Neural progenitor cell (in vitro differentiated cells): ENCODE results near the gene NF1. TPM values are rescaled to one million over a fixed set of nuclear protein-coding genes. Genes with fewer than 3 reads are reported as not detected.

Experiments
- DNase-seq: peaks from one replicate; pipeline ENCODE4 v3.0.0-alpha.2; 2016; ENCODE audit warnings: low spot score
- H2AFZ ChIP-seq: fragments of 200-600 bp; sonication (generic); replicated peaks from 2 replicates; pipeline ENCODE4 v1.6.1; 2016; ENCODE audit warnings: antibody characterized with exemption
- H3F3A ChIP-seq: fragments of 200-600 bp; sonication (generic); 2 replicates; pipeline ENCODE4 v1.6.1; 2016; ENCODE audit warnings: antibody characterized with exemption, low read depth
- H3K27ac ChIP-seq: fragments of 200-600 bp; sonication (generic); 2 replicates; pipeline ENCODE4 v1.5.1; 2016; ENCODE audit warnings: mild to moderate bottlenecking
- H3K27me3 ChIP-seq: fragments of 200-600 bp; sonication (generic); 2 replicates; pipeline ENCODE4 v1.6.1; 2016; ENCODE audit warnings: mild to moderate bottlenecking, moderate library complexity
- H3K36me3 ChIP-seq: fragments of 200-600 bp; sonication (generic); 2 replicates; pipeline ENCODE4 v1.5.1; 2016
- H3K4me1 ChIP-seq: fragments of 200-600 bp; sonication (generic); 2 replicates; pipeline ENCODE4 v1.6.1; 2016; ENCODE audit warnings: mixed run types
- H3K4me2 ChIP-seq: fragments of 200-600 bp; sonication (generic); 2 replicates; pipeline ENCODE4 v1.6.1; 2016
- H3K4me3 ChIP-seq: fragments of 200-600 bp; sonication (generic); 2 replicates; pipeline ENCODE4 v1.5.1; 2016
- H3K79me2 ChIP-seq: fragments of 200-600 bp; sonication (generic); 2 replicates; pipeline ENCODE4 v1.6.1; 2016; ENCODE audit warnings: low read depth
- H3K9ac ChIP-seq: fragments of 200-600 bp; sonication (generic); 2 replicates; pipeline ENCODE4 v1.6.1; 2016
- H3K9me3 ChIP-seq: fragments of 200-600 bp; sonication (generic); 2 replicates; pipeline ENCODE4 v1.5.1; 2016; ENCODE audit warnings: low read depth
- H4K20me1 ChIP-seq: fragments of 200-600 bp; sonication (generic); 2 replicates; pipeline ENCODE4 v1.6.1; 2016; ENCODE audit warnings: low read depth
- H3K27ac Mint-ChIP-seq: 3 replicates; pipeline ENCODE4 v1.8.0; 2021; ENCODE audit warnings: mixed read lengths
- H3K27me3 Mint-ChIP-seq: 2 replicates; pipeline ENCODE4 v1.8.0; 2022; ENCODE audit warnings: low read depth, mild to moderate bottlenecking, inconsistent platforms, moderate library complexity, mixed read lengths; ENCODE audit not compliant: insufficient read depth
- H3K36me3 Mint-ChIP-seq: 3 replicates; pipeline ENCODE4 v1.8.0; 2021; ENCODE audit warnings: mixed read lengths
- H3K4me1 Mint-ChIP-seq: 3 replicates; pipeline ENCODE4 v1.8.0; 2021; ENCODE audit warnings: mixed read lengths
- H3K4me3 Mint-ChIP-seq: 3 replicates; pipeline ENCODE4 v1.8.0; 2021; ENCODE audit warnings: mild to moderate bottlenecking, moderate library complexity, mixed read lengths
- H3K9me3 Mint-ChIP-seq: 3 replicates; pipeline ENCODE4 v1.8.0; 2020; ENCODE audit warnings: mixed read lengths
- EZH2 ChIP-seq: fragments of 200-600 bp; sonication (generic); IDR thresholded peaks from 2 replicates; pipeline ENCODE4 v1.6.1; 2017; ENCODE audit warnings: antibody characterized with exemption, mild to moderate bottlenecking, moderate library complexity
- EZH2phosphoT487 ChIP-seq: fragments of 200-600 bp; sonication (generic); IDR thresholded peaks from 2 replicates; pipeline ENCODE4 v1.6.1; 2017; ENCODE audit warnings: antibody characterized with exemption
- total RNA-seq: library from RNA; depleted of rRNA; stranded (reverse); fragments of >200 nt; gene quantifications from 2 replicates; pipeline ENCODE4 v1.2.3, GENCODE V29; 2015; ENCODE audit warnings: low replicate concordance
- TF ChIP-seq, protein P1 (sequence below): fragments of 200-600 bp; sonication (generic); IDR thresholded peaks from 2 replicates; pipeline ENCODE4 v1.5.1; 2017; ENCODE audit warnings: antibody characterized with exemption, mild to moderate bottlenecking

Gene NF1
- total RNA-seq, 1 donor from 2014 or later = 54.8 TPM

GRCh38 chr17:31058976-31059375, 35.8 kb upstream of the NF1 start:
- H2AFZ ChIP-seq = peak overlapping the region; percentile 63
- H3K9me3 Mint-ChIP-seq = no peaks in the 10 kb centered on the region
- H3K36me3 ChIP-seq = no peaks in the 10 kb centered on the region
- peaks cover 7% of the 10 kb centered on the region for H3K4me1 Mint-ChIP-seq
- no peak overlapping the region for H3K27ac Mint-ChIP-seq
- TF ChIP-seq EZH2phosphoT487 = no peak
- TF ChIP-seq EZH2 = no peak
- TF ChIP-seq, protein P1, sequence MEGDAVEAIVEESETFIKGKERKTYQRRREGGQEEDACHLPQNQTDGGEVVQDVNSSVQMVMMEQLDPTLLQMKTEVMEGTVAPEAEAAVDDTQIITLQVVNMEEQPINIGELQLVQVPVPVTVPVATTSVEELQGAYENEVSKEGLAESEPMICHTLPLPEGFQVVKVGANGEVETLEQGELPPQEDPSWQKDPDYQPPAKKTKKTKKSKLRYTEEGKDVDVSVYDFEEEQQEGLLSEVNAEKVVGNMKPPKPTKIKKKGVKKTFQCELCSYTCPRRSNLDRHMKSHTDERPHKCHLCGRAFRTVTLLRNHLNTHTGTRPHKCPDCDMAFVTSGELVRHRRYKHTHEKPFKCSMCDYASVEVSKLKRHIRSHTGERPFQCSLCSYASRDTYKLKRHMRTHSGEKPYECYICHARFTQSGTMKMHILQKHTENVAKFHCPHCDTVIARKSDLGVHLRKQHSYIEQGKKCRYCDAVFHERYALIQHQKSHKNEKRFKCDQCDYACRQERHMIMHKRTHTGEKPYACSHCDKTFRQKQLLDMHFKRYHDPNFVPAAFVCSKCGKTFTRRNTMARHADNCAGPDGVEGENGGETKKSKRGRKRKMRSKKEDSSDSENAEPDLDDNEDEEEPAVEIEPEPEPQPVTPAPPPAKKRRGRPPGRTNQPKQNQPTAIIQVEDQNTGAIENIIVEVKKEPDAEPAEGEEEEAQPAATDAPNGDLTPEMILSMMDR = no peak
- H3K4me1 ChIP-seq = peaks cover 6% of the 10 kb centered on the region
- no peaks in the 10 kb centered on the region for H3K27me3 ChIP-seq
- peaks cover 9% of the 10 kb centered on the region for H3K27me3 Mint-ChIP-seq
- no peaks in the 10 kb centered on the region for H3K36me3 Mint-ChIP-seq
- H4K20me1 ChIP-seq = no peaks in the 10 kb centered on the region
- DNase-seq = no peak
- H3K27ac ChIP-seq = no peak overlapping the region
- H3F3A ChIP-seq = no peaks in the 10 kb centered on the region
- H3K9ac ChIP-seq = no peak overlapping the region
- H3K4me3 Mint-ChIP-seq = no peak overlapping the region
- no peak overlapping the region for H3K4me2 ChIP-seq
- no peaks in the 10 kb centered on the region for H3K79me2 ChIP-seq
- H3K9me3 ChIP-seq = no peaks in the 10 kb centered on the region
- H3K4me3 ChIP-seq = no peak overlapping the region

DNA sequence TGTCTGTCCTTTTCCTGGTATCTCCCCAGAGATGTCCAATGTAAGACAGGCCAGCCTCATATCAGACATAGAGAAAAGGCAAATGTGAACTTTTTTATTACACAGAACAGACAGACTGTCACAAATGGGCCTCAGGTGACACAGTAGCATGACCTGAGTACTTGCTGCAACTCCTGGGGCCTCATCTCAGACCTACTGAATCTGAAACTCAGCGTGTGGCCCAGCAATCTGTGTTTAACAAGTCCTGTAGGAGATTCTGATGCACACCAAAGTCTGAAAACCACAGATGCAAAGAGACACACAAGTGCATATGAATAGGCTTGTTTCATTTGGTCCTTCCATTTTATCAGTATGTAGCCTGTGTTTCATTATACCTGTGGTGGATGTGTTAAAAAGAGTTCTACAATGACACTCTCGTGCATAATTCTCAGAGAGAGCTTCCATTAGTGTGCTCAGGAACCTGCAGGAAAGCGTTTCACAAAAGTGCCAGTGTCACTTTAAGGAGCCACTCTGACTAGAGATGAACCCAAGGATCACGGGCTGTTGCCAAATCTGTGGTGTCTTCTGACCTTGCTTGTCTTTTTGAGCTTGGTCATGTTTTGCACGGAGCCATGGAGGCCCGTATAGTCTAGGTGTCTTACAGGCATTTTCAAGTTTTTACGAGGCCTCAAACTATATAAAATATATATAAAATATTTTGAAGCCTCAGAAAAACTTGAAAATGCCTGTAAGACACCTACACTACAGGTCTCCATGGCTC, 33.8 kb upstream of the NF1 start:
- no peak for DNase-seq
- Histone ChIP-seq H3K27me3 (no peaks in the 10 kb centered on the region), H3K9ac (no peak overlapping the region), H3K79me2 (no peaks in the 10 kb centered on the region), H4K20me1 (no peaks in the 10 kb centered on the region), H3K36me3 (no peaks in the 10 kb centered on the region), H3K4me2 (no peak overlapping the region), H3K4me3 (no peak overlapping the region), H2AFZ (peak overlapping the region; percentile 83), H3K4me1 (peaks cover 6% of the 10 kb centered on the region), H3F3A (no peaks in the 10 kb centered on the region), H3K27ac (no peak overlapping the region), H3K9me3 (no peaks in the 10 kb centered on the region)
- peak overlapping the region; percentile 68 for H3K27ac Mint-ChIP-seq
- H3K27me3 Mint-ChIP-seq = peaks cover 6% of the 10 kb centered on the region
- H3K4me3 Mint-ChIP-seq = no peak overlapping the region
- H3K36me3 Mint-ChIP-seq = no peaks in the 10 kb centered on the region
- no peaks in the 10 kb centered on the region for H3K9me3 Mint-ChIP-seq
- TF ChIP-seq EZH2phosphoT487 (no peak), EZH2 (no peak)
- TF ChIP-seq, protein P1 = no peak
- H3K4me1 Mint-ChIP-seq = peaks cover 7% of the 10 kb centered on the region

DNA sequence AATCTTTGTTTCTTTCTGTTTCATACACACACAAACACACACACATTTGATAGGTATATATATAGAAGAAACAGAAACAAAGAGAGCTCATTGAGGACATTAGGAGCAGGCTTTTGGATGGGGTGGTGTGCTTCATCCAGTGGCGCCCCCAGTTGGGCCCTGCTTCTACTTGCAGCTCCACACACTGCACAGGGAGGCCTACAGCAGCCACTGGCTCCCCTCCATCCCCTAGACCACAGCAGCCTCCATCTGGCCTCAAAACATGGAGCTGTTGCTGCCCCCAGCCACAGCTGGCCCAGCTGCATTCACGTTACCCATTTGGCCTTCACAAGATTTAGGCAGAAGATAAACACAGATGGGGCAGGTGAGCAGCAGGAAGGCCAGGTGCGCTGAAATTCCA, 33.1 kb upstream of the NF1 start:
- peaks cover 7% of the 10 kb centered on the region for H3K4me1 Mint-ChIP-seq
- no peak overlapping the region for H3K27ac Mint-ChIP-seq
- H3K4me3 Mint-ChIP-seq = no peak overlapping the region
- Histone ChIP-seq H3F3A (no peaks in the 10 kb centered on the region), H3K4me2 (no peak overlapping the region), H3K36me3 (no peaks in the 10 kb centered on the region), H3K9ac (no peak overlapping the region), H3K27ac (no peak overlapping the region), H4K20me1 (no peaks in the 10 kb centered on the region), H2AFZ (peak overlapping the region; percentile 42), H3K4me3 (no peak overlapping the region), H3K79me2 (no peaks in the 10 kb centered on the region), H3K9me3 (no peaks in the 10 kb centered on the region), H3K4me1 (peaks cover 6% of the 10 kb centered on the region), H3K27me3 (no peaks in the 10 kb centered on the region)
- no peaks in the 10 kb centered on the region for H3K36me3 Mint-ChIP-seq
- peaks cover 4% of the 10 kb centered on the region for H3K27me3 Mint-ChIP-seq
- no peak for TF ChIP-seq EZH2phosphoT487
- TF ChIP-seq, protein P1 = peak; percentile 51
- H3K9me3 Mint-ChIP-seq = no peaks in the 10 kb centered on the region
- peak; percentile 53 for DNase-seq
